ENCODE data around the gene METTL25.

METTL25 gene

GRCh38 chr12:82522285-82522684, 164.0 kb downstream of the METTL25 start:
- no peaks in the 10 kb centered on the region for H3K27me3 ChIP-seq (ENCODE audit: control insufficient read depth, insufficient read depth, low read length)
- DNase-seq (ENCODE audit: low read depth, low spot score) = no peak
- WGBS (ENCODE audit: insufficient coverage, insufficient read length) = no CpG with 5 or more reads among the region's 4 CpGs
- no peaks in the 10 kb centered on the region for H3K4me1 ChIP-seq (ENCODE audit: control insufficient read depth, insufficient read depth, low read length)
- H3K4me3 ChIP-seq (ENCODE audit: low read length) = no peak overlapping the region
- no peaks in the 10 kb centered on the region for H3K9me3 ChIP-seq (ENCODE audit: control insufficient read depth, insufficient read depth, low read length)
- H3K27ac ChIP-seq (ENCODE audit: low read length) = no peak overlapping the region
- H3K36me3 ChIP-seq (ENCODE audit: control insufficient read depth, insufficient read depth, low read length) = no peaks in the 10 kb centered on the region

- no peaks in the 10 kb centered on the region for H3K4me1 ChIP-seq (ENCODE audit: control insufficient read depth, insufficient read depth, low read length)
These were observed 164.4 kb downstream of the METTL25 start for GRCh38 chr12:82522762-82523161.

GRCh38 chr12:82523996-82524395, 165.7 kb downstream of the METTL25 start:
- Histone ChIP-seq H3K4me3 (ENCODE audit: low read length) (no peak overlapping the region), H3K27ac (ENCODE audit: low read length) (no peak overlapping the region), H3K27me3 (ENCODE audit: control insufficient read depth, insufficient read depth, low read length) (no peaks in the 10 kb centered on the region), H3K9me3 (ENCODE audit: control insufficient read depth, insufficient read depth, low read length) (no peaks in the 10 kb centered on the region), H3K4me1 (ENCODE audit: control insufficient read depth, insufficient read depth, low read length) (no peaks in the 10 kb centered on the region), H3K36me3 (ENCODE audit: control insufficient read depth, insufficient read depth, low read length) (no peaks in the 10 kb centered on the region)
- DNase-seq (ENCODE audit: low read depth, low spot score) = no peak
- WGBS (ENCODE audit: insufficient coverage, insufficient read length) = no CpG with 5 or more reads among the region's 3 CpGs

More at GRCh38 chr12:82522762-82523161, 164.4 kb downstream of the METTL25 start:
- H3K27ac ChIP-seq (ENCODE audit: low read length) = no peak overlapping the region
- no peaks in the 10 kb centered on the region for H3K27me3 ChIP-seq (ENCODE audit: control insufficient read depth, insufficient read depth, low read length)
- no peaks in the 10 kb centered on the region for H3K36me3 ChIP-seq (ENCODE audit: control insufficient read depth, insufficient read depth, low read length)
- H3K4me3 ChIP-seq (ENCODE audit: low read length) = no peak overlapping the region
- no peak for DNase-seq (ENCODE audit: low read depth, low spot score)
- H3K9me3 ChIP-seq (ENCODE audit: control insufficient read depth, insufficient read depth, low read length) = no peaks in the 10 kb centered on the region

- no peak overlapping the region for H3K4me3 ChIP-seq (ENCODE audit: low read length)
- WGBS (ENCODE audit: insufficient coverage, insufficient read length) = no CpG with 5 or more reads among the region's 2 CpGs
- no peaks in the 10 kb centered on the region for H3K4me1 ChIP-seq (ENCODE audit: control insufficient read depth, insufficient read depth, low read length)
- no peaks in the 10 kb centered on the region for H3K9me3 ChIP-seq (ENCODE audit: control insufficient read depth, insufficient read depth, low read length)
- no peak for DNase-seq (ENCODE audit: low read depth, low spot score)
- no peaks in the 10 kb centered on the region for H3K36me3 ChIP-seq (ENCODE audit: control insufficient read depth, insufficient read depth, low read length)
- no peaks in the 10 kb centered on the region for H3K27me3 ChIP-seq (ENCODE audit: control insufficient read depth, insufficient read depth, low read length)
- H3K27ac ChIP-seq (ENCODE audit: low read length) = no peak overlapping the region
These were observed 166.3 kb downstream of the METTL25 start for GRCh38 chr12:82524641-82525040.

- Histone ChIP-seq H3K27ac (ENCODE audit: low read length) (no peak overlapping the region), H3K4me3 (ENCODE audit: low read length) (no peak overlapping the region), H3K36me3 (ENCODE audit: control insufficient read depth, insufficient read depth, low read length) (no peaks in the 10 kb centered on the region), H3K27me3 (ENCODE audit: control insufficient read depth, insufficient read depth, low read length) (no peaks in the 10 kb centered on the region), H3K4me1 (ENCODE audit: control insufficient read depth, insufficient read depth, low read length) (no peaks in the 10 kb centered on the region), H3K9me3 (ENCODE audit: control insufficient read depth, insufficient read depth, low read length) (no peaks in the 10 kb centered on the region)
- no peak for DNase-seq (ENCODE audit: low read depth, low spot score)
- WGBS (ENCODE audit: insufficient coverage, insufficient read length) = no CpG with 5 or more reads among the region's 2 CpGs
These were observed 167.3 kb downstream of the METTL25 start for GRCh38 chr12:82525616-82526015.

GRCh38 chr12:82527165-82527780, 168.9 kb downstream of the METTL25 start:
- no CpG with 5 or more reads among the region's 5 CpGs for whole genome bisulfite sequencing (ENCODE audit: insufficient coverage, insufficient read length)
- Histone ChIP-seq H3K27me3 (ENCODE audit: control insufficient read depth, insufficient read depth, low read length) (no peaks in the 10 kb centered on the region), H3K36me3 (ENCODE audit: control insufficient read depth, insufficient read depth, low read length) (no peaks in the 10 kb centered on the region), H3K4me3 (ENCODE audit: low read length) (no peak overlapping the region), H3K4me1 (ENCODE audit: control insufficient read depth, insufficient read depth, low read length) (no peaks in the 10 kb centered on the region), H3K9me3 (ENCODE audit: control insufficient read depth, insufficient read depth, low read length) (no peaks in the 10 kb centered on the region), H3K27ac (ENCODE audit: low read length) (no peak overlapping the region)
- DNase-seq (ENCODE audit: low read depth, low spot score) = peak; percentile 13
